GM23338 (cell line): Measurements from ENCODE around the gene ZNF580. TPM values are rescaled to one million over a fixed set of nuclear protein-coding genes. Genes with fewer than 3 reads are reported as not detected.

Experiments used
- ATAC-seq: fragments of 200-7000 bp; cut with Tn5 transposase; 3 replicates; pipeline ENCODE4 v1.9.1; 2020
- DNase-seq: peaks from one replicate; pipeline ENCODE4 v3.0.0-alpha.2; 2015; ENCODE audit warnings: low spot score
- H2AFZ ChIP-seq: fragments of 200-600 bp; sonication (generic); 2 replicates; pipeline ENCODE4 v1.8.0; 2016; ENCODE audit warnings: antibody characterized with exemption, mild to moderate bottlenecking, moderate library complexity
- H3F3A ChIP-seq: fragments of 200-600 bp; sonication (generic); replicated peaks from 2 replicates; pipeline ENCODE4 v1.8.0; 2017; ENCODE audit warnings: antibody characterized with exemption, mixed run types, low read depth
- H3K27ac ChIP-seq: fragments of 200-600 bp; sonication (generic); 2 replicates; pipeline ENCODE4 v1.6.1; 2016; ENCODE audit warnings: low read depth
- H3K27me3 ChIP-seq: fragments of 200-600 bp; sonication (generic); 2 replicates; pipeline ENCODE4 v1.8.0; 2016; ENCODE audit warnings: mild to moderate bottlenecking, mixed run types, moderate library complexity; ENCODE audit not compliant: insufficient read depth
- H3K36me3 ChIP-seq: fragments of 200-600 bp; sonication (generic); 2 replicates; pipeline ENCODE4 v1.8.0; 2016; ENCODE audit warnings: mild to moderate bottlenecking; ENCODE audit not compliant: insufficient read depth
- H3K4me1 ChIP-seq: fragments of 200-600 bp; sonication (generic); 2 replicates; pipeline ENCODE4 v1.8.0; 2016; ENCODE audit warnings: mild to moderate bottlenecking, moderate library complexity; ENCODE audit not compliant: insufficient read depth
- H3K4me2 ChIP-seq: fragments of 200-600 bp; sonication (generic); 2 replicates; pipeline ENCODE4 v1.7.1; 2017; ENCODE audit warnings: mixed run types
- H3K4me3 ChIP-seq: fragments of 200-600 bp; sonication (generic); 2 replicates; pipeline ENCODE4 v1.6.1; 2016; ENCODE audit warnings: mixed run types
- H3K79me2 ChIP-seq: fragments of 200-600 bp; sonication (generic); replicated peaks from 2 replicates; pipeline ENCODE4 v1.8.0; 2017; ENCODE audit warnings: mild to moderate bottlenecking; ENCODE audit not compliant: insufficient read depth
- H3K9me2 ChIP-seq: fragments of 200-600 bp; sonication (generic); 2 replicates; pipeline ENCODE4 v1.8.0; 2017; ENCODE audit not compliant: insufficient read depth
- H4K20me1 ChIP-seq: fragments of 200-600 bp; sonication (generic); replicated peaks from 2 replicates; pipeline ENCODE4 v1.8.0; 2017; ENCODE audit warnings: mild to moderate bottlenecking; ENCODE audit not compliant: insufficient read depth
- H3K27ac Mint-ChIP-seq: 2 replicates; pipeline ENCODE4 v1.8.0; 2020; ENCODE audit warnings: inconsistent platforms, mild to moderate bottlenecking, moderate library complexity, mixed read lengths
- H3K27me3 Mint-ChIP-seq: 3 replicates; pipeline ENCODE4 v1.8.0; 2022; ENCODE audit warnings: low read depth, mild to moderate bottlenecking, moderate library complexity, mixed read lengths, inconsistent platforms; ENCODE audit not compliant: insufficient read depth, poor library complexity
- H3K36me3 Mint-ChIP-seq: 3 replicates; pipeline ENCODE4 v1.8.0; 2021; ENCODE audit warnings: low read depth, mild to moderate bottlenecking, inconsistent platforms, moderate library complexity, mixed read lengths
- H3K4me1 Mint-ChIP-seq: 3 replicates; pipeline ENCODE4 v1.8.0; 2020; ENCODE audit warnings: mild to moderate bottlenecking, inconsistent platforms, mixed read lengths
- H3K4me3 Mint-ChIP-seq: 3 replicates; pipeline ENCODE4 v1.8.0; 2021; ENCODE audit warnings: moderate library complexity, mild to moderate bottlenecking, inconsistent platforms, mixed read lengths
- H3K9me3 Mint-ChIP-seq: 3 replicates; pipeline ENCODE4 v1.8.0; 2020; ENCODE audit warnings: moderate library complexity, mild to moderate bottlenecking, inconsistent platforms, mixed read lengths
- CREB1 ChIP-seq: fragments of 250-450 bp; sonication (Bioruptor Pico); IDR thresholded peaks from 2 replicates; pipeline ENCODE4 v1.5.0; 2020; ENCODE audit warnings: low read depth, mild to moderate bottlenecking, moderate library complexity
- CTCF ChIP-seq, 2 experiments: fragments of 200-600 bp in 1 of 2; sonication (generic) in 1 of 2; conservative IDR thresholded peaks; 2 replicates each; pipeline versions ENCODE4 v1.5.1 to v1.6.1; 2016 to 2017; ENCODE audit warnings: antibody characterized with exemption in 2 of 2, low read depth in 2 of 2, mild to moderate bottlenecking in 2 of 2, moderate library complexity in 1 of 2
- ETS1 ChIP-seq: IDR thresholded peaks from 2 replicates; pipeline ENCODE4 v1.6.1; 2016; ENCODE audit warnings: antibody characterized with exemption
- EZH2phosphoT487 ChIP-seq: fragments of 200-600 bp; sonication (generic); IDR thresholded peaks from one replicate; pipeline ENCODE4 v1.8.1; 2018; ENCODE audit warnings: antibody characterized with exemption; ENCODE audit not compliant: unreplicated experiment
- JUNB ChIP-seq: IDR thresholded peaks from one replicate; pipeline ENCODE4 v1.6.1; 2016; ENCODE audit warnings: antibody characterized with exemption; ENCODE audit not compliant: unreplicated experiment
- NANOG ChIP-seq: IDR thresholded peaks from 2 replicates; pipeline ENCODE4 v1.6.1; 2016; ENCODE audit warnings: antibody characterized with exemption, borderline replicate concordance
- POLR2AphosphoS5 ChIP-seq: IDR thresholded peaks from 2 replicates; pipeline ENCODE4 v1.6.1; 2016; ENCODE audit warnings: antibody characterized with exemption, low read depth
- REST ChIP-seq: IDR thresholded peaks from one replicate; pipeline ENCODE4 v1.6.1; 2018; ENCODE audit warnings: antibody characterized with exemption; ENCODE audit not compliant: unreplicated experiment
- ZNF331 ChIP-seq: fragments of 250-450 bp; sonication (Bioruptor Pico); IDR thresholded peaks from 2 replicates; pipeline ENCODE4 v1.5.0; 2020; ENCODE audit warnings: low read depth, mild to moderate bottlenecking, moderate library complexity
- polyA plus RNA-seq: library from polyadenylated mRNA; unstranded; fragments of >200 nt; fragmentation: Nextera tagmentation; extraction: Ambion mirVana; gene quantifications from 2 replicates; pipeline ENCODE4 v1.2.1, GENCODE V29; 2016
- total RNA-seq: library from RNA; depleted of rRNA; stranded (reverse); fragments of >200 nt; shearing (Covaris generic); gene quantifications from 2 replicates; pipeline ENCODE4 v1.2.3, GENCODE V29; 2014

Gene ZNF580
- total and polyA plus RNA-seq, 2 experiments from 2014 or later, result 18.7 to 23.6 TPM

- Histone ChIP-seq H3K4me3 (peak overlapping the region; percentile 89; the same call in 1 of the 2 replicates), H2AFZ (no peak overlapping the region), H3K36me3 (no peaks in the 10 kb centered on the region), H3K9me2 (no peaks in the 10 kb centered on the region), H3K27me3 (no peaks in the 10 kb centered on the region), H3K79me2 (peaks cover 37% of the 10 kb centered on the region), H3F3A (peaks cover 27% of the 10 kb centered on the region), H3K4me1 (no peaks in the 10 kb centered on the region; the same call in 1 of the 2 replicates), H3K27ac (no peak overlapping the region), H4K20me1 (no peaks in the 10 kb centered on the region), H3K4me2 (peak overlapping the region; percentile 96)
- Mint-ChIP-seq H3K27me3 (peaks cover 41% of the 10 kb centered on the region), H3K4me1 (peaks cover 28% of the 10 kb centered on the region), H3K9me3 (peaks cover 4% of the 10 kb centered on the region), H3K36me3 (peaks cover 40% of the 10 kb centered on the region), H3K4me3 (peak overlapping the region; percentile 84), H3K27ac (no peak overlapping the region)
- no peak for TF ChIP-seq REST
- ATAC-seq (no peak), DNase-seq (no peak)
Measured at GRCh38 chr19:55644842-55645511, 4.2 kb downstream of the ZNF580 start.

- no peak overlapping the region for H2AFZ ChIP-seq
- H3K9me3 Mint-ChIP-seq, result peaks cover under 1% of the 10 kb centered on the region; the same call in 2 of the 3 replicates
- peak overlapping the region; percentile 84 for H3K4me3 Mint-ChIP-seq
- no peak for ATAC-seq
- DNase-seq, result no peak
- no peak overlapping the region for H3K4me2 ChIP-seq
- peaks cover 37% of the 10 kb centered on the region for H3K79me2 ChIP-seq
- H3K4me1 ChIP-seq, result no peaks in the 10 kb centered on the region; the same call in 1 of the 2 replicates
- H3K4me1 Mint-ChIP-seq, result peaks cover 25% of the 10 kb centered on the region
- H3K27ac Mint-ChIP-seq, result no peak overlapping the region
- no peak overlapping the region for H3K4me3 ChIP-seq
- H3K9me2 ChIP-seq, result no peaks in the 10 kb centered on the region
- H3K36me3 ChIP-seq, result no peaks in the 10 kb centered on the region
- H3K27me3 Mint-ChIP-seq, result peaks cover 41% of the 10 kb centered on the region
- H3F3A ChIP-seq, result peaks cover 22% of the 10 kb centered on the region
- no peak overlapping the region for H3K27ac ChIP-seq
- no peaks in the 10 kb centered on the region for H4K20me1 ChIP-seq
- no peaks in the 10 kb centered on the region for H3K27me3 ChIP-seq
- peaks cover 37% of the 10 kb centered on the region for H3K36me3 Mint-ChIP-seq
- TF ChIP-seq CREB1, result no peak
- no peak for TF ChIP-seq EZH2phosphoT487
- TF ChIP-seq CTCF (conservative IDR thresholded peaks at IDR 0.05; ENCODE audit: low read depth in 2 of 2), result no peak
- no peak for TF ChIP-seq JUNB
- no peak for TF ChIP-seq POLR2AphosphoS5
- no peak for TF ChIP-seq NANOG
- TF ChIP-seq ZNF331, result no peak
- TF ChIP-seq ETS1, result no peak
Measured at GRCh38 chr19:55645512-55645881, 4.7 kb downstream of the ZNF580 start.
